ENCODE measurements around the gene ITK. TPM values are rescaled to one million over a fixed set of nuclear protein-coding genes. Genes with fewer than 3 reads are reported as not detected.

ITK gene
- total and polyA plus RNA-seq, 2 of the 8 experiments (the other 6 are each of a cell fraction or from before 2014, with no cell fraction given): 0.05 TPM; not detected in 1

- H3K4me1 ChIP-seq (replicated peaks in 1 of 4; ENCODE audit: control insufficient read depth in 3 of 4, insufficient read depth in 4 of 4, low read length in 3 of 4): peaks cover 6 to 19% (median 11%) of the 10 kb centered on the region in 4 experiments
- H4K20me1 ChIP-seq (replicated peaks in 1 of 2; ENCODE audit: control insufficient read depth in 1 of 2, insufficient read depth in 2 of 2, low read length in 2 of 2): peaks cover 3 to 13% of the 10 kb centered on the region in 2 experiments
- no peak overlapping the region for H2BK20ac ChIP-seq (ENCODE audit: low read length)
- ChIA-PET CTCF (ENCODE audit: partially characterized antibody) (no interaction called here), POLR2A (ENCODE audit: partially characterized antibody) (no interaction called here)
- WGBS, 2 experiments (ENCODE audit: extremely low coverage in 1 of 2, insufficient coverage in 1 of 2, insufficient read length in 1 of 2, insufficient replicate concordance in 2 of 2, low coverage in 1 of 2, low lambda C conversion rate in 2 of 2, missing lambda C conversion rate in 1 of 2): 79% methylated on average over 3 of the region's 3 CpGs; no CpG with 5 or more reads in 1 of the 2 experiments
- no peak overlapping the region for H2BK12ac ChIP-seq (ENCODE audit: low read depth, low read length)
- H4K91ac ChIP-seq (replicated peaks; ENCODE audit: insufficient read length, low read length): no peak overlapping the region
- no peak overlapping the region for H3K4me3 ChIP-seq (ENCODE audit: extremely low read depth in 1 of 4, insufficient read depth in 2 of 4, low read depth in 3 of 4, low read length in 4 of 4)
- H3K36me3 ChIP-seq (ENCODE audit: control insufficient read depth in 2 of 4, insufficient read depth in 4 of 4, low read length in 3 of 4): no peaks in the 10 kb centered on the region
- no peak overlapping the region for H2BK15ac ChIP-seq (ENCODE audit: low read length)
- no peak overlapping the region for H3K27ac ChIP-seq (ENCODE audit: low read depth, low read length)
- H3K79me2 ChIP-seq (ENCODE audit: control insufficient read depth in 1 of 2, insufficient read depth in 2 of 2, low read length in 2 of 2): peaks cover 0 to 75% of the 10 kb centered on the region in 2 experiments; a peak in 2 of 4 replicates
- H3K56ac ChIP-seq (replicated peaks; ENCODE audit: insufficient read length, low read depth, low read length): no peak overlapping the region
- FAIRE-seq (no peak), DNase-seq (ENCODE audit: low read depth in 1 of 2, low spot score in 2 of 2) (no peak)
- peaks cover 10% of the 10 kb centered on the region for H3K79me1 ChIP-seq (ENCODE audit: low read depth, low read length)
- H3K23ac ChIP-seq (ENCODE audit: insufficient read length): no peak overlapping the region
- H4K8ac ChIP-seq (ENCODE audit: extremely low read depth, insufficient read depth, low read length): no peak overlapping the region
- no peak overlapping the region for H2BK120ac ChIP-seq (replicated peaks; ENCODE audit: low read depth, low read length)
- no peak overlapping the region for H2AFZ ChIP-seq (ENCODE audit: low read length)
- no peak overlapping the region for H3K14ac ChIP-seq (ENCODE audit: insufficient read length)
- no peak overlapping the region for H3K4ac ChIP-seq (replicated peaks; ENCODE audit: insufficient read length, low read depth, low read length)
- H3K4me2 ChIP-seq (ENCODE audit: insufficient read depth in 1 of 2, low read depth in 2 of 2, low read length in 2 of 2): no peak overlapping the region
- no peak overlapping the region for H2AK5ac ChIP-seq (ENCODE audit: low read depth, low read length)
- no peak overlapping the region for H2BK5ac ChIP-seq (ENCODE audit: low read depth, low read length)
- no peak overlapping the region for H4K5ac ChIP-seq (ENCODE audit: insufficient read length, low read depth, low read length)
- no peaks in the 10 kb centered on the region for H3K27me3 ChIP-seq (replicated peaks in 1 of 4; ENCODE audit: control insufficient read depth in 3 of 4, extremely low read depth in 1 of 4, insufficient read depth in 3 of 4, low read length in 3 of 4)
- no peak overlapping the region for H3K9ac ChIP-seq (replicated peaks in 1 of 4; ENCODE audit: extremely low read depth in 1 of 4, low read depth in 3 of 4, low read length in 3 of 4)
- H3K18ac ChIP-seq (ENCODE audit: extremely low read depth, low read length): no peak overlapping the region
- H3K9me3 ChIP-seq (ENCODE audit: insufficient read depth in 2 of 2, low read depth in 1 of 2, low read length in 1 of 2): no peaks in the 10 kb centered on the region
- H3K23me2 ChIP-seq (ENCODE audit: low read depth, low read length): peaks cover 7% of the 10 kb centered on the region; the same call in 1 of the 2 replicates
- TF ChIP-seq SIX5 (IDR thresholded peaks at IDR 0.05; ENCODE audit: low read depth, low read length): no peak
- no peak for TF ChIP-seq BRCA1 (IDR thresholded peaks at IDR 0.05; ENCODE audit: low read depth, low read length)
- TF ChIP-seq CREB1 (IDR thresholded peaks at IDR 0.05): no peak
- TF ChIP-seq CTBP2 (IDR thresholded peaks at IDR 0.05; ENCODE audit: borderline replicate concordance, insufficient read depth, insufficient read length, low read length): no peak
- TF ChIP-seq EP300 (IDR thresholded peaks at IDR 0.05; ENCODE audit: borderline replicate concordance in 1 of 2, low read depth in 2 of 2, low read length in 2 of 2): no peak
- no peak for TF ChIP-seq TAF7 (optimal IDR thresholded peaks at IDR 0.05; ENCODE audit: borderline replicate concordance, low read depth, low read length)
- TF ChIP-seq SP1 (IDR thresholded peaks at IDR 0.05; ENCODE audit: low read depth, low read length): no peak
- TF ChIP-seq USF2 (IDR thresholded peaks at IDR 0.05; ENCODE audit: low read length): no peak
- no peak for TF ChIP-seq MAFK (IDR thresholded peaks at IDR 0.05; ENCODE audit: low read depth, low read length)
- no peak for TF ChIP-seq ATF2 (IDR thresholded peaks at IDR 0.05; ENCODE audit: low read length)
- TF ChIP-seq GTF2F1 (IDR thresholded peaks at IDR 0.05; ENCODE audit: borderline replicate concordance, low read depth, low read length): no peak
- TF ChIP-seq EZH2 (IDR thresholded peaks at IDR 0.05; ENCODE audit: low read depth, low read length, severe bottlenecking): no peak
These were observed 90.1 kb downstream of the ITK start for GRCh38 chr5:157270771-157271170.

Measured in H1 (cell line).